Heart right ventricle (tissue), 16 donors: ENCODE data around the gene ALKBH5. TPM values are rescaled to one million over a fixed set of nuclear protein-coding genes. Genes with fewer than 3 reads are reported as not detected.
A peak's percentile ranks its signal among the peaks of the same experiment; 100 is the strongest.

ENCODE experiments used
- ATAC-seq, 8 donors: fragments of 200-7000 bp; cut with Tn5 transposase; one replicate each; pipeline ENCODE4 v1.9.1; 2020; ENCODE audit warnings: mild to moderate bottlenecking in 8 of 8, moderate library complexity in 8 of 8, moderate number of reproducible peaks in 1 of 8
- DNase-seq, 2 donors: peaks; one replicate each; pipeline ENCODE4 v3.0.0-alpha.2; 2020
- H3K27ac ChIP-seq, 10 donors: fragments of 200-600 bp; sonication (generic) in 2 of 10; one replicate each; pipeline versions ENCODE4 v1.5.0 to v1.8.0; 2020 to 2022; ENCODE audit warnings: mild to moderate bottlenecking in 3 of 10
- H3K27me3 ChIP-seq, 7 donors: fragments of 200-600 bp; one replicate each; pipeline ENCODE4 v1.8.0; 2021 to 2022; ENCODE audit warnings: mild to moderate bottlenecking in 2 of 7
- H3K36me3 ChIP-seq, 9 donors: fragments of 200-600 bp; sonication (generic) in 1 of 9; one replicate each; pipeline versions ENCODE4 v1.5.0 to v1.8.0; 2020 to 2022; ENCODE audit warnings: mild to moderate bottlenecking in 2 of 9
- H3K4me1 ChIP-seq, 9 donors: fragments of 200-600 bp; sonication (generic) in 1 of 9; one replicate each; pipeline versions ENCODE4 v1.5.0 to v1.8.0; 2020 to 2022; ENCODE audit warnings: mild to moderate bottlenecking in 4 of 9
- H3K4me3 ChIP-seq, 10 donors: fragments of 200-600 bp; sonication (generic) in 2 of 10; one replicate each; pipeline versions ENCODE4 v1.5.0 to v1.8.0; 2020 to 2022; ENCODE audit warnings: mild to moderate bottlenecking in 7 of 10, moderate library complexity in 2 of 10
- H3K9me3 ChIP-seq, 11 donors: fragments of 200-600 bp in 10 of 11; sonication (generic) in 2 of 11; one replicate each; pipeline versions ENCODE4 v1.5.0 to v1.8.0; 2013 to 2022; ENCODE audit warnings: mild to moderate bottlenecking in 2 of 11, control low read depth in 1 of 11, moderate library complexity in 1 of 11
- CTCF ChIP-seq, 9 donors: fragments of 200-600 bp; sonication (generic) in 2 of 9; IDR thresholded peaks; one replicate each; pipeline versions ENCODE4 v1.5.0 to v1.8.0; 2021 to 2022; ENCODE audit warnings: antibody characterized with exemption in 9 of 9, mild to moderate bottlenecking in 5 of 9, moderate library complexity in 1 of 9
- WGBS, 2 donors: extraction: QIAGEN DNeasy Blood & Tissue Kit; methylation state at CpG; one replicate each; pipeline ENCODE4 v1.1.7; 2013; ENCODE audit warnings: inconsistent platforms in 1 of 2; 5-methylcytosine and 5-hydroxymethylcytosine counted together
- intact Hi-C, 10 donors: fragments of 100-400 bp; cut with DNase I; formaldehyde crosslinking; loops; one replicate each; pipeline versions ENCODE4 v1.11.1 to v1.14.2; 2022
- polyA plus RNA-seq, 2 donors: library from polyadenylated mRNA; stranded (reverse); fragments of 200-250 nt; gene quantifications; one replicate each; pipeline ENCODE4 v1.2.3, GENCODE V29; 2013
- total RNA-seq, 10 donors: library from RNA; stranded (reverse); fragmentation: NEBNext Ultra II Directional in 3 of 10; extraction: Animal tissue kit (Norgen Biotek cat#: 25700) in 3 of 10; gene quantifications; one replicate each; pipeline versions ENCODE4 v1.2.1 to v1.2.4, GENCODE V29; 2021 to 2023
- donor health status: Arrhythmogenic right ventricular cardiomyopathy.
- donor health status: ischemic (EF 13 %, LVEDD 7.1; RV severe dilation, severe dysfunction).
- donor health status: healthy with polysubstance abuse.
- donor health status: DM: no; HTN: yes; CAD: no.
- donor health status: DM: no; HTN: no; CAD: no.
- donor health status: ischemic (EF 25% LVEDD 6.9; RV normal size, moderate dysfunction).
- donor health status: ischemic (EF 25% LVEDD 5.7; RV mildly dilated, moderate dysfunction).
- donor health status: healthy.
- donor health status: DM: yes; HTN: yes; CAD: no.
- donor health status: Ischemic cardiomyopathy.
- donor health status: ischemic (EF 35%, LVEDD 5.7; RV mildly dilated, moderate dysfunction).
- donor health status: nonischemic (EF 11% LVEDD 7.7; RV severe dilation, severe dysfunction).
- donor health status: DM: yes; HTN: yes; CAD: no.
- donor health status: PGD.
- donor health status: ischemic (EF 29% LVEDD 5.4; RV normal size, mild dysfunction).
- donor health status: nonischemic (EF 23%, LVEDD 6.1; RV moderate dilation, normal function).

Gene ALKBH5
- total and polyA plus RNA-seq, 12 donors, result 72.6 to 208 (median 190) TPM

GRCh38 chr17:18139498-18139897 is 44.1 kb upstream of the ALKBH5 start:
- Histone ChIP-seq H3K27ac (no peak overlapping the region), H3K27me3 (no peaks in the 10 kb centered on the region), H3K36me3 (no peaks in the 10 kb centered on the region), H3K9me3 (no peaks in the 10 kb centered on the region), H3K4me1 (peaks cover 0 to 6% (median 0%) of the 10 kb centered on the region in 9 donors), H3K4me3 (no peak overlapping the region)
- 83 to 85% methylated on average over 14 of the region's 14 CpGs for WGBS, 2 donors
- no peak for TF ChIP-seq CTCF (IDR thresholded peaks at IDR 0.05)
- intact Hi-C loops, result no loop called here
- DNase-seq (no peak), ATAC-seq (peak in 1 of 8 donors; percentile 26)

- TF ChIP-seq CTCF (IDR thresholded peaks at IDR 0.05), result peak in 1 of 9 donors; percentile 19
- no peaks in the 10 kb centered on the region for H3K9me3 ChIP-seq
- ATAC-seq (peak in 4 of 8 donors; percentile 6 to 31 (median 24)), DNase-seq (no peak)
- no peaks in the 10 kb centered on the region for H3K36me3 ChIP-seq
- intact Hi-C loops, result loop anchor here in 9 of 10 donors (2.0 to 10.0 kb wide), 7 partner anchors 42 to 77 kb away; partner anchors contain the start of gene ALKBH5 (in 2 of the 9)
- H3K4me1 ChIP-seq, result peaks cover 0 to 6% (median 0%) of the 10 kb centered on the region in 9 donors
- 66 to 76% methylated on average over 3 of the region's 3 CpGs for WGBS, 2 donors
- H3K4me3 ChIP-seq, result no peak overlapping the region
- H3K27me3 ChIP-seq, result no peaks in the 10 kb centered on the region
- no peak overlapping the region for H3K27ac ChIP-seq
These were observed 43.7 kb upstream of the ALKBH5 start for GRCh38 chr17:18139949-18140348.

- H3K4me1 ChIP-seq, result peaks cover 0 to 6% (median 0%) of the 10 kb centered on the region in 9 donors
- intact Hi-C loops, result loop anchor here in 9 of 10 donors (2.0 to 10.0 kb wide), 7 partner anchors 42 to 77 kb away; partner anchors contain the start of gene ALKBH5 (in 2 of the 9)
- 82 to 83% methylated on average over 3 of the region's 3 CpGs for WGBS, 2 donors
- H3K36me3 ChIP-seq, result no peaks in the 10 kb centered on the region
- no peaks in the 10 kb centered on the region for H3K9me3 ChIP-seq
- no peak for DNase-seq
- no peak for TF ChIP-seq CTCF (IDR thresholded peaks at IDR 0.05)
- no peak for ATAC-seq
- no peak overlapping the region for H3K27ac ChIP-seq
- H3K27me3 ChIP-seq, result no peaks in the 10 kb centered on the region
- H3K4me3 ChIP-seq, result no peak overlapping the region
These were observed 43.0 kb upstream of the ALKBH5 start for GRCh38 chr17:18140648-18141047.

GRCh38 chr17:18141210-18141803 is 42.3 kb upstream of the ALKBH5 start:
- peak; percentile 42 to 80 (median 68) for TF ChIP-seq CTCF (IDR thresholded peaks at IDR 0.05)
- intact Hi-C loops, result loop anchor here in 9 of 10 donors (2.0 to 10.0 kb wide), 7 partner anchors 41 to 76 kb away; partner anchors contain the start of gene ALKBH5 (in 2 of the 9)
- 26 to 38% methylated on average over 9 of the region's 9 CpGs for WGBS, 2 donors

More at GRCh38 chr17:18141210-18141803, 42.3 kb upstream of the ALKBH5 start:
- H3K36me3 ChIP-seq, result no peaks in the 10 kb centered on the region
- H3K27me3 ChIP-seq, result no peaks in the 10 kb centered on the region
- H3K27ac ChIP-seq, result no peak overlapping the region
- peak in 4 of 8 donors; percentile 32 to 63 (median 48) for ATAC-seq
- peak in 1 of 2 donors; percentile 46 for DNase-seq
- H3K9me3 ChIP-seq, result no peaks in the 10 kb centered on the region
- no peak overlapping the region for H3K4me3 ChIP-seq
- H3K4me1 ChIP-seq, result peaks cover 0 to 6% (median 0%) of the 10 kb centered on the region in 9 donors
